Ovary (tissue), 9 donors: Measurements from ENCODE around the gene KCNJ4. TPM values are rescaled to one million over a fixed set of nuclear protein-coding genes. Genes with fewer than 3 reads are reported as not detected.

Source experiments
- DNase-seq, 5 donors: peaks; one replicate each; pipeline ENCODE4 v3.0.0-alpha.2; 2019 to 2020
- H3K27ac ChIP-seq, 2 donors: fragments of 200-600 bp; one replicate each; pipeline versions ENCODE4 v1.5.1 to v1.8.0; 2019 to 2022
- H3K27me3 ChIP-seq: fragments of 200-600 bp; one replicate; pipeline ENCODE4 v1.8.0; 2022
- H3K36me3 ChIP-seq: fragments of 200-600 bp; sonication (generic); one replicate; pipeline ENCODE4 v1.5.1; 2019
- H3K4me1 ChIP-seq: one replicate; pipeline ENCODE4 v1.8.1; 2013; ENCODE audit warnings: mild to moderate bottlenecking, moderate library complexity; ENCODE audit not compliant: insufficient read depth
- H3K4me3 ChIP-seq: fragments of 200-600 bp; sonication (generic); one replicate; pipeline ENCODE4 v1.5.1; 2017
- H3K9me3 ChIP-seq, 2 donors: fragments of 200-600 bp in 1 of 2; sonication (generic) in 1 of 2; one replicate each; pipeline versions ENCODE4 v1.5.1 to v1.8.1; 2013 to 2019; ENCODE audit warnings: mild to moderate bottlenecking in 1 of 2, moderate library complexity in 1 of 2
- CTCF ChIP-seq, 3 donors: fragments of 450-650 bp in 2 of 3; fragments of 200-600 bp in 1 of 3; IDR thresholded peaks; one replicate each; pipeline versions ENCODE4 v1.5.1 to v1.8.0; 2016 to 2022; ENCODE audit warnings: antibody characterized with exemption in 3 of 3, mild to moderate bottlenecking in 1 of 3
- EP300 ChIP-seq: sonication (generic); formaldehyde crosslinking; IDR thresholded peaks from one replicate; pipeline ENCODE4 v1.6.1; 2017; ENCODE audit warnings: antibody characterized with exemption
- POLR2A ChIP-seq: fragments of 450-650 bp; IDR thresholded peaks from one replicate; pipeline ENCODE4 v1.6.1; 2017; ENCODE audit warnings: antibody characterized with exemption, mild to moderate bottlenecking, moderate library complexity
- WGBS, 3 donors: extraction: QIAGEN DNeasy Blood & Tissue Kit in 1 of 3; methylation state at CpG; one replicate each; pipeline versions ENCODE4 v1.1.5 to v1.1.7; 2013 to 2017; 5-methylcytosine and 5-hydroxymethylcytosine counted together
- intact Hi-C, 4 donors: fragments of 100-400 bp; cut with DNase I; formaldehyde crosslinking; loops; one replicate each; pipeline versions ENCODE4 v1.11.0 to v1.15.1; 2022 to 2023
- polyA plus RNA-seq, 2 donors: library from polyadenylated mRNA; stranded (reverse); fragments of 200-250 nt in 1 of 2; fragments of 350-450 nt in 1 of 2; fragmentation: Illumina TruSeq in 1 of 2; extraction: RNeasy Lipid Tissue Mini Kit (QIAGEN cat#74804) in 1 of 2; gene quantifications; one replicate each; pipeline ENCODE4 v1.2.3, GENCODE V29; 2013 to 2014
- total RNA-seq, 7 donors: library from RNA; depleted of rRNA in 2 of 7; stranded (reverse); fragments of >200 nt in 2 of 7; fragmentation: NEBNext Ultra II Directional in 3 of 7; extraction: Animal tissue kit (Norgen Biotek cat#: 25700) in 3 of 7; gene quantifications; one replicate each; pipeline versions ENCODE4 v1.1.0 to v1.2.4, GENCODE V29; 2016 to 2023
- donor health status: DM: no; HTN: no; CAD: no; lungs with moderate emphysema.
- donor health status: DM: no; HTN: no; CAD: no.
- donor health status: Bipolar disorder and iron deficiency.
- donor health status: DM: yes; HTN: yes; CAD: no.
- donor health status: DM: no; HTN: no; CAD: no.
- donor health status: DM: yes; HTN: yes; CAD: no.

KCNJ4 gene
- total and polyA plus RNA-seq, 9 donors, result 0.02 to 0.62 TPM; not detected in 7

GRCh38 chr22:38494939-38495338 is 39.9 kb upstream of the KCNJ4 start:
- Histone ChIP-seq H3K4me1 (peaks cover 2% of the 10 kb centered on the region), H3K27ac (no peak overlapping the region), H3K9me3 (no peaks in the 10 kb centered on the region), H3K4me3 (no peak overlapping the region), H3K36me3 (no peaks in the 10 kb centered on the region), H3K27me3 (no peaks in the 10 kb centered on the region)
- DNase-seq, result no peak
- TF ChIP-seq EP300 (no peak), POLR2A (no peak), CTCF (IDR thresholded peaks at IDR 0.05) (no peak)
- intact Hi-C loops, result no loop called here
- 90 to 92% (median 91%) methylated on average over 12 of the region's 12 CpGs for WGBS, 3 donors

GRCh38 chr22:38494498-38494897 is 39.5 kb upstream of the KCNJ4 start:
- Histone ChIP-seq H3K9me3 (no peaks in the 10 kb centered on the region), H3K27me3 (no peaks in the 10 kb centered on the region), H3K4me1 (peaks cover 2% of the 10 kb centered on the region), H3K4me3 (no peak overlapping the region), H3K27ac (no peak overlapping the region), H3K36me3 (no peaks in the 10 kb centered on the region)
- DNase-seq, result no peak
- intact Hi-C loops, result no loop called here
- TF ChIP-seq EP300 (no peak), POLR2A (no peak), CTCF (IDR thresholded peaks at IDR 0.05) (no peak)
- WGBS, 3 donors, result 24 to 39% (median 35%) methylated on average over 2 of the region's 2 CpGs

- Histone ChIP-seq H3K27ac (no peak overlapping the region), H3K36me3 (no peaks in the 10 kb centered on the region)
Observed at GRCh38 chr22:38491707-38492348, 36.8 kb upstream of the KCNJ4 start.

GRCh38 chr22:38490915-38491314 is 35.9 kb upstream of the KCNJ4 start:
- no peaks in the 10 kb centered on the region for H3K9me3 ChIP-seq
- WGBS, 3 donors, result 60 to 72% (median 67%) methylated on average over 1 of the region's 1 CpG
- H3K27ac ChIP-seq, result no peak overlapping the region
- H3K4me1 ChIP-seq, result peaks cover 2% of the 10 kb centered on the region
- no peaks in the 10 kb centered on the region for H3K27me3 ChIP-seq
- no peak overlapping the region for H3K4me3 ChIP-seq
- TF ChIP-seq EP300 (no peak), POLR2A (no peak), CTCF (IDR thresholded peaks at IDR 0.05) (no peak)
- DNase-seq, result peak; percentile 58 to 72 (median 63)
- intact Hi-C loops, result no loop called here
- no peaks in the 10 kb centered on the region for H3K36me3 ChIP-seq

More at GRCh38 chr22:38491707-38492348, 36.8 kb upstream of the KCNJ4 start:
- Histone ChIP-seq H3K4me1 (peaks cover 2% of the 10 kb centered on the region), H3K4me3 (no peak overlapping the region), H3K9me3 (no peaks in the 10 kb centered on the region), H3K27me3 (no peaks in the 10 kb centered on the region)
- WGBS, 3 donors, result 50 to 63% (median 56%) methylated on average over 5 of the region's 5 CpGs
- TF ChIP-seq EP300, result no peak
- no peak for TF ChIP-seq CTCF (IDR thresholded peaks at IDR 0.05)
- TF ChIP-seq POLR2A, result no peak
- intact Hi-C loops, result no loop called here
- no peak for DNase-seq
